Inferior parietal cortex (tissue), 1 donor: ENCODE measurements around the gene EFCAB5.
"Not testable (repeated sequence)": the region's sequence is repeated elsewhere in the genome, so short reads cannot be mapped to it uniquely, and the experiment has no call there.

Experiments
- DNase-seq: peaks from one replicate; pipeline ENCODE4 v3.0.0-alpha.2; 2016; ENCODE audit errors: extremely low spot score

EFCAB5 gene

GRCh38 chr17:30095507-30096244 lies 154.2 kb downstream of the EFCAB5 start:
- DNase-seq = peak; percentile 57

- no peak for DNase-seq
Measured at GRCh38 chr17:30101686-30102390, 160.4 kb downstream of the EFCAB5 start.

GRCh38 chr17:30103921-30104320 lies 162.5 kb downstream of the EFCAB5 start:
- no peak for DNase-seq

- peak; percentile 93 for DNase-seq
Measured at GRCh38 chr17:30104575-30105339, 163.3 kb downstream of the EFCAB5 start.

- DNase-seq = no peak
Measured at GRCh38 chr17:30112794-30113193, 171.4 kb downstream of the EFCAB5 start.

DNA sequence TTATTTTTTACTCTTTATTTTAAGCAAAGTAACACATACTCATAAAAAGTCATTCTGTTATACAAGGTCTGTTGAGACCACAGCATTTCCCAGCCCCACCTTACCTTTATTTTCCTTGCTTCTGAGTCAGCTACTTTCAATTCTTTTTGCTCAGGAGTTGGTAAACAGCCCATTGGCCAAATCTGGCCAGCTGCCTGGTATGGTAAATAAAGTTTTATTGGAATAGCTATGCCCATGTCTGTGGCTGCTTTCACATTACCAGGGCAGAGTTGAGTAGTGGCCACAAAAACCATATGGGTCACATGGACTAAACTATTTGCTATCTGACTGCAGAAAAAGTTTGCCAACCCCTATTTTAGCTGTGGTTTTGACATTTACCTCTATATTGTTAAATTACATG lies 171.8 kb downstream of the EFCAB5 start:
- no peak for DNase-seq

DNA sequence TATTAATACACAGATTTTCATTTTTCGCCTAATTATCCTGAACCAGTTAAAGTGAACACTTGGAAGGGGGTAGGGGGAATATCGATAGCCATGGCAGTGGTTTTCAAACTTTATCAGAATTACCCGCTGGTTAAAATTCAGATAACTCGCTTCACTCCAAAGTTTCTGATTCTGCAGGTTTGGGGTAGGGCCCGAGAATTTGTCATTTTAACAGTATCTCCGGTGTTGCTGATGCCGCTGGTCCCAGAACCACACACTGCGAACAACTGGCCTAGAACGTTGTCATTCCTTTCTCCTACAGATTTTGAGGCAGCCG lies 174.9 kb downstream of the EFCAB5 start:
- no peak for DNase-seq

DNA sequence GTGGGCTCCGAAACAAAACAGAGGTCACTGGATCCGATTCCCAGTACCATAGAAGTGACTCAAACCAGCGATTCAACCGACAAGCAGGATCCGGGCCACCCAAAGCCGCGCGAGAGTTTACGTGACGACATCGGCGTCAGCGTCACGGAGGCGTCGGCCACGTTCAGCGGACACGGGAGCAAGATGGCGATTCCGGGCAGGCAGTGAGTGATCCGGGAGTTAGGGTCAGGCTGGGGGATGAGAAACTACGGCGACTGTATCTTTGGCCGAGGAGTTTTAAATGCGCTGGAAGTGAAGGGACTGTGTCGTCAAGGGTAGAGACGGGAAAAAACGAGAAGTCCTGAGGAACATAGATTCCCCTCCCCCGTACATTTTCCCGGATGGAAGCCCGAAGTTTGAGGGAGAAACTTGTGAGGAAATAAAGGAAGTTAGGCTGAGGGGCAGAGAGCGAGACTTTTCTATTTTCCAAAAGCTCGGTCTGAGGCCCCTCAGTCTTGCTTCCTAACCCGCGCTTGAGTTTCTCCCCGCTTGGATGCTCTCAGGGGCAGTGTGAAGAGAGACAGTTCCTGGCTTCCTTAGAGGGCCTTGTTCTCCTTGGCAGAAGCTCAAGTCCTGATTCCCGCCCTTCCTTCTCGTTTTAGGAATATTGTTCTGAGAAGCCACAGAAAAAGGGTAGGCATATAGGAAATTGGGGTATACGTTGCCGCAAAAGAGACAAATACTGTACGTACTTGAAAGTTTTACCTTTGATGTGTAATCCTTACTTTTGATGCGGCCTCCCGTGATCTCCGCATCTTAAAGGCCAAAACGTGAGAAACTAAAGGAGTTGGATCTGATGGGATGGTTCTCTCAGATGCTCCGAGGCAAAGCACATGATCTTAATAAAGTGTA lies 175.5 kb downstream of the EFCAB5 start, which contains the start of gene NSRP1:
Gene NSRP1 (plus strand): TSS at position 156 of the 891 bp plus-strand sequence. CDS start 28 bp downstream, at position 184.
- peak; percentile 93 for DNase-seq

DNA sequence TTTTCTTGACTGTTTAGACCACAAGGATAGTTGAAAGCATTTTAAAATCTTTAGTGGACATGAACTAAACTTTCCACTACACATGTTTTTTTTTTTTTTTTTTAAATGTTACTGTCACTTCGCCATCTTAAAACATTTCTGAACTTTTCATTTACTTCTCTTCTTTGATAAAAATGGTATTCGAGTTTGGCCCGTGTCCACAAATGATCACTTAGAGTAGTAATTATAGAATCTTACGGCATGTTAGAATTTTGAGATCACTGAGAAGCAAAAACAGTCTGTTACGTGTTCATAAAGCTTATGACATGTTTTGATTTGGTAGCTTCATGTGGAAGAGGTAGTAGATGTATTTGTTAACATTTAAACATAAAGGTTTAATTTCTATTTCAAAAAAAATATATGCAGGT lies 176.2 kb downstream of the EFCAB5 start:
- no peak for DNase-seq

DNA sequence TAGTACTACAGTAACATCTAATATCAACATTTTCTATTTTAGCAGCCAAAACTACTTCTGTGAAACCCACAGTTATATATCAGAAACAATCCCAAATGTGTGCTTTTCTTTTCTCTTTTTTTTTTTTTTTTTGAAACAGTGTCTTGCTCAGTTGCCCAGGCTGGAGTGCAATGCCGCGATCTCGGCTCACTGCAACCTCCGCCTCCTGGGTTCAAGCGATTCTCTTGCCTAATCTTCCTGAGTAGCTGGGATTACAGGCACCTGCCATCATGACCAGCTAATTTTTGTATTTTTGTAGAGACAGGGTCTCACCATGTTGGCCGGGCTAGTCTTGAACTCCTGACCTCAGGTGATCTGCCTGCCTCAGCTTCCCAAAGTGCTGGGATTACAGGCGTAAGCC lies 177.2 kb downstream of the EFCAB5 start:
- not testable (repeated sequence) for DNase-seq

GRCh38 chr17:30124273-30124796 lies 182.9 kb downstream of the EFCAB5 start:
- no peak for DNase-seq

DNA sequence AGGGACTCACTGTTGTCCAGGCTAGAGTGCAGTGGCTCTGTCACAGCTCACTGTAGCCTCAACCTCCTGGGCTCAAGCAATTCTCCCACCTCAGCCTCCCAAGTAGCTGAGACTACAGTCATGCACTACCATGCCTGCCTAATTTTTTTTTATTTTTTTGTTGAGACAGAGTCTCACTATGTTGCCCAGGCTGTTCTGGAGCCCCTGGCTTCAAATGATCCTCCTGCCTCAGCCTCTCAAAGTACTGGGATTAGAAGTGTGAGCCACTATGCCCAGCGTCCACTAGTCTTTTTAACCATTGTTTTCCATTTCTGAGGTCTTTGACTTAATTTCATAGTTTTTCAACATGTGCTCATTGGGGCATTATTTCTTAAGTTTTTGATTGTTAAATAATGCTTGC lies 188.7 kb downstream of the EFCAB5 start:
- DNase-seq = no peak

GRCh38 chr17:30132615-30133014 lies 191.2 kb downstream of the EFCAB5 start:
- no peak for DNase-seq

- no peak for DNase-seq
Measured at GRCh38 chr17:30133197-30133596, 191.8 kb downstream of the EFCAB5 start.

- DNase-seq = no peak
Measured at GRCh38 chr17:30134551-30134950, 193.1 kb downstream of the EFCAB5 start.

GRCh38 chr17:30137158-30137557 lies 195.7 kb downstream of the EFCAB5 start:
- DNase-seq = no peak

DNA sequence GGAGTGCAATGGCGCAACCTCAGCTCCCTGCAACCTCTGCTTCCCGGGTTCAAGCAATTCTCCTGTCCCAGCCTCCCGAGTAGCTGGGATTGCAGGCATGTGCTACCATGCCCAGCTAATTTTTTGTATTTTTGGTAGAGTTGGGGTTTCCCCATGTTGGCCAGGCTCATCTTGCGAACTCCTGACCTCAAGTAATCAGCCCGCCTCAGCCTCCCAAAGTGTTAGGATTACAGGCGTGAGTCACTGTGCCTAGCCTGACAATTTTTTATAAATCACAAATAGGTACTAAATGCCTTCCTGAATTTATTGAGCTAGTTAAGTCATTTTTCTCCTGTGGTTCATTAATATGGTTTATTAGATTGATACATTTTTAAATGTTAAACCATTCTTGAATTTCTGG lies 206.4 kb downstream of the EFCAB5 start:
- DNase-seq = not testable (repeated sequence)

GRCh38 chr17:30148376-30148775 lies 206.9 kb downstream of the EFCAB5 start:
- DNase-seq = no peak

GRCh38 chr17:30151471-30151870 lies 210.0 kb downstream of the EFCAB5 start:
- no peak for DNase-seq

DNA sequence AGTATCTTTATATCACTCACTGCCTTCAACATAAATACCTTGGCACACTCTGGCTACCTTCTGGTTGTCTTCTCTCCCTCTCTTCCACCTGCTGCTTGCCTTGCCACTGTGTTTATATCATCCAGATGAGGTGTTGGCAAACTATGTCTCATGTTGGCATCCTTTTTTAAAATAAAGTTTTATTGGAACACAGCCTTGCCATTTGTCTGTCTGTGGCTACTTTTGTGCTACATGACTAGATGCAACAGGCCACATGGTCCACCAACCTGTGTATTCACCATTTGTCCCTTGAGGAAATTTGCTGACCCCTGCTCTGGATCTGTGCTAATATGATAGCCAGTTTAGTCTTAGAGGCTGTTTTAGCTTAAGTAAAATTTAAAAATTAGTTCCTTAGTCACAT lies 212.0 kb downstream of the EFCAB5 start:
- no peak for DNase-seq

DNA sequence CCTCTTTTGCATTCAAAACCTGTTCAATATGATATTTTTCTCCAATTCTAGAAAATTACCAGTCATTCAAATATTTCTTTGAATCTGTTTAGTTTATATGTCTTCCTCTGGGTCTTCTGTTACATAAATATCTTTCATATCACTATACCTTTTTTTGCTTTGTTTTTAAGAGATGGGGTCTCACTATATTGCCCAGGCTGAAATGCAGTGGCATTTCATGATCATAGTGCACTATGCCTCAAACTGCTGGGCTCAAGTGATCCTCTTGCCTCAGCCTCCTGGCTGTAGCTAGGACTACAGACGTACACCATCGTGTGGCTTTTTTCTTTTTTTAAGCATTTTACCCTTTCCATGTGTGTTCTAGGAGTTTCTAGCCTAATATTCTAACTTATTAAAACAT lies 214.0 kb downstream of the EFCAB5 start:
- no peak for DNase-seq
